Tibial artery (tissue), 4 donors: Measurements from ENCODE around the gene TTC38.
A peak's percentile ranks its signal among the peaks of the same experiment; 100 is the strongest.

Experiments
- DNase-seq, 2 donors: peaks; one replicate each; pipeline ENCODE4 v3.0.0-alpha.2; 2019
- H3K27ac ChIP-seq, 2 donors: fragments of 200-600 bp; sonication (generic) in 1 of 2; 1 replicate in 1 of 2; 2 replicates in 1 of 2; pipeline ENCODE4 v1.5.1; 2018 to 2019; ENCODE audit warnings: mild to moderate bottlenecking in 1 of 2
- H3K27me3 ChIP-seq, 2 donors: fragments of 200-600 bp; sonication (generic) in 1 of 2; one replicate each; pipeline versions ENCODE4 v1.5.1 to v1.6.0; 2016 to 2019
- H3K36me3 ChIP-seq, 3 donors: fragments of 200-600 bp; sonication (generic) in 2 of 3; one replicate each; pipeline ENCODE4 v1.5.1; 2016 to 2019; ENCODE audit warnings: mild to moderate bottlenecking in 2 of 3
- H3K4me1 ChIP-seq, 4 donors: fragments of 200-600 bp; sonication (generic) in 2 of 4; 1 replicate in 3 of 4; 2 replicates in 1 of 4; pipeline ENCODE4 v1.5.1; 2016 to 2019
- H3K4me3 ChIP-seq, 2 donors: fragments of 200-600 bp; sonication (generic) in 1 of 2; 1 replicate in 1 of 2; 2 replicates in 1 of 2; pipeline ENCODE4 v1.5.1; 2018 to 2019; ENCODE audit warnings: mild to moderate bottlenecking in 2 of 2
- H3K9me3 ChIP-seq, 3 donors: fragments of 200-600 bp; sonication (generic) in 1 of 3; one replicate each; pipeline ENCODE4 v1.5.1; 2016 to 2019
- intact Hi-C: fragments of 100-400 bp; cut with DNase I; formaldehyde crosslinking; loops from one replicate; pipeline ENCODE4 v1.15.0; 2023; ENCODE audit warnings: low total_unique reads
- TF ChIP-seq, protein P1 (sequence below), 2 experiments: fragments of 200-600 bp in 1 of 2; fragments of 450-650 bp in 1 of 2; IDR thresholded peaks; one replicate each; pipeline ENCODE4 v1.5.1; 2017 to 2019; ENCODE audit warnings: antibody characterized with exemption in 2 of 2, mild to moderate bottlenecking in 1 of 2, moderate library complexity in 1 of 2

The TTC38 gene

DNA sequence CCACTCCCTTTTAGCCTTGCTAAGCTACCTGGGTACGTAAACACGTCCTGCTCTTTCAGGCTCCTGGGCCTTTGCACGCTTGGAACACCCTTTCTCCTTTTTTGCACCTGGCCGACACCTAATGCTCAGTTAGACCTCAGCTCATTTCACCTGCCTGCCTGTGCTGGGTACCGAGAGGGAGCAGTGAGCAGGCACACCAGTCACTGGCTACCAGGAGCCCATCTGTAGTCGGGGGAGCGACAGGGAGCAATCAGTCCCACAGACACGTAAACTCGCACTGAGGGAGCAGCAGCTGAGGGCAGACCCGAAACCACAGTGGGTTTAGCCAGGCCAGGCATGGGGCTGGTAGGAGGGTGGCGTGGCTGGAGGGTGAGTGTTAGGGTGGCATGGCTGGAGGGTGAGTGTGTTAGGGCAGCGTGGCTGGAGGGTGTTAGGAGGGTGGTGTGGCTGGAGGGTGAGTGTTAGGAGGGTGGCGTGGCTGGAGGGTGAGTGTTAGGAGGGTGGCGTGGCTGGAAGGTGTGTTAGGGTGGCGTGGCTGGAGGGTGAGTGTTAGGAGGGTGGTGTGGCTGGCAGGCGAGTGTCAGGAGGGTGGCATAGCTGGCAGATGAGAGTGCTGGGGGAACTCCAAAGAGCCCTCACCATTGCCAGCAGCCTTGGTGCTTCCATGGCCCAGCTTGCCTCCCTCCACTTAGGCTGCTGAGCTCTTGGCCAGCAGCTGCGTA lies 22.5 kb downstream of the TTC38 start:
- H3K4me3 ChIP-seq: no peak overlapping the region
- H3K27ac ChIP-seq: no peak overlapping the region
- TF ChIP-seq, protein P1, sequence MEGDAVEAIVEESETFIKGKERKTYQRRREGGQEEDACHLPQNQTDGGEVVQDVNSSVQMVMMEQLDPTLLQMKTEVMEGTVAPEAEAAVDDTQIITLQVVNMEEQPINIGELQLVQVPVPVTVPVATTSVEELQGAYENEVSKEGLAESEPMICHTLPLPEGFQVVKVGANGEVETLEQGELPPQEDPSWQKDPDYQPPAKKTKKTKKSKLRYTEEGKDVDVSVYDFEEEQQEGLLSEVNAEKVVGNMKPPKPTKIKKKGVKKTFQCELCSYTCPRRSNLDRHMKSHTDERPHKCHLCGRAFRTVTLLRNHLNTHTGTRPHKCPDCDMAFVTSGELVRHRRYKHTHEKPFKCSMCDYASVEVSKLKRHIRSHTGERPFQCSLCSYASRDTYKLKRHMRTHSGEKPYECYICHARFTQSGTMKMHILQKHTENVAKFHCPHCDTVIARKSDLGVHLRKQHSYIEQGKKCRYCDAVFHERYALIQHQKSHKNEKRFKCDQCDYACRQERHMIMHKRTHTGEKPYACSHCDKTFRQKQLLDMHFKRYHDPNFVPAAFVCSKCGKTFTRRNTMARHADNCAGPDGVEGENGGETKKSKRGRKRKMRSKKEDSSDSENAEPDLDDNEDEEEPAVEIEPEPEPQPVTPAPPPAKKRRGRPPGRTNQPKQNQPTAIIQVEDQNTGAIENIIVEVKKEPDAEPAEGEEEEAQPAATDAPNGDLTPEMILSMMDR (IDR thresholded peaks at IDR 0.05): no peak
- DNase-seq: no peak
- intact Hi-C loops: no loop called here
- no peaks in the 10 kb centered on the region for H3K27me3 ChIP-seq
- H3K36me3 ChIP-seq: peaks cover 35 to 90% (median 66%) of the 10 kb centered on the region in 3 donors
- H3K9me3 ChIP-seq: peaks cover 0 to 7% (median 0%) of the 10 kb centered on the region in 3 donors
- no peaks in the 10 kb centered on the region for H3K4me1 ChIP-seq

DNA sequence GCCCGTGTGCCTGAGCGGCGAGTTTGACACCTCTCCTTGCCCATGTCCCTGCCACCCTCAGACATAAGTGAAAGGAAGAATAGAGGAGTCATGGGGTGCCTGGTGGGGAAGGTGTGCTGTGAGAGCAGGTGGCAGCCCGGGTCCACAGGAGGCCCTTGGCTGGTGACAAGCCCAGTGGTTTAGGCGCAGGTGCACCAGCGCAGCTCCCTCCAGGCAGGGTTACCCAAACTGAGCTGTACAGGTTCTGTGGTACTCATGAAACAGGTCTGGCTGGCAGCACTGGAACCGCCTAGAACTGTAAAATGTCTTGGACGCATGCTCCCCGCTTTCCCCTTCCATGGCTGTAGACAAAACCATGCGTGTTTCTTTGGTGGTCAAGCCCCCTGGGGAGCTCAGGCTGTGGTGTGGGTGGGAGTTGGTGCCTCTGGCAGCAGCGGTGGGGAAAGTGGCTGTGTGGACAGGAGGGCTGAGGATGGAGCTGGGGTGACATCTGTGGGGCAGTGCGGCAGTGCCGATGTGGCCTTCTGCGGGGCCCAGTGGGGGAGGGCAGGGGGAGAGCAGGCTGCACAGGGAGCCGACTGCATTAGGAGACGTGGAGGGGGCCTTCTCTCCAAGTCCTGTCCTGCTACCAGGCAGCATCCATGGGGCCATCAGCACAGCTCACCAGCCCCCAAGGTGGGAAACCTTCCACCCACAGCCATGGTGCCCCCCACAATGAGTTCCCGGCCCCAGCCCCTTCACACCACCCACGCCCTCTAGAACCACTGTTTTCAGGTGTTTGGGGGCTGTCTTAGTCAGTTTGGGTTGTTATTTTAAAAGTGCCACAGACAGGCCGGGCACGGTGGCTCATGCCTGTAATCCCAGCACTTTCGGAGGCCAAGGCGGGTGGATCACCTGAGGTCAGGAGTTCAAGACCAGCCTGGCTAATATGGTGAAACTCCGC lies 23.3 kb downstream of the TTC38 start:
- Histone ChIP-seq H3K27me3 (no peaks in the 10 kb centered on the region), H3K9me3 (peaks cover 0 to 7% (median 0%) of the 10 kb centered on the region in 3 donors), H3K4me3 (no peak overlapping the region), H3K27ac (no peak overlapping the region), H3K4me1 (peaks cover 0 to 7% (median 5%) of the 10 kb centered on the region in 4 donors), H3K36me3 (peaks cover 29 to 82% (median 65%) of the 10 kb centered on the region in 3 donors)
- DNase-seq: no peak
- intact Hi-C loops: no loop called here
- TF ChIP-seq, protein P1 (IDR thresholded peaks at IDR 0.05): no peak

DNA sequence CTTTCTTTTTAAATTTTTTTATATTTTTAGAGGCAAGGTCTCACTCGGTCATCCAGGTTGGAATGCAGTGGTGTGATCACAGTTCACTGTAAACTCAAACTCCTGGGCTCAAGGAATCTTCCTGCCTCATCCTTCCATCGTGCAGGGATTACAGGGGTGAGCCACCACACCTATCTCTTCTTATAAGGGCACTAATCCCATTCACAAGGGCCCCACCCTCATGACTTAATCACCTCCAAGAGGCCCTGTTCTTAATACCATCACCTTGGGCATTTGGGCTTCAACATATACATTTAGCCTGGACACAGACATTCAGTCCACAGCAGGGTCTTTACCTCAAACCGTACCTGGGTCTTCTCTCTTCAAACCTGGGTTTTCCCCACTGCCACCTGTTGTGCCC lies 24.4 kb downstream of the TTC38 start:
- intact Hi-C loops: no loop called here
- no peak overlapping the region for H3K4me3 ChIP-seq
- H3K4me1 ChIP-seq: peaks cover 0 to 14% (median 10%) of the 10 kb centered on the region in 4 donors
- no peak for DNase-seq
- H3K9me3 ChIP-seq: peaks cover 0 to 7% (median 0%) of the 10 kb centered on the region in 3 donors
- no peak overlapping the region for H3K27ac ChIP-seq
- peaks cover 28 to 71% (median 57%) of the 10 kb centered on the region in 3 donors for H3K36me3 ChIP-seq
- TF ChIP-seq, protein P1 (IDR thresholded peaks at IDR 0.05): no peak
- no peaks in the 10 kb centered on the region for H3K27me3 ChIP-seq

DNA sequence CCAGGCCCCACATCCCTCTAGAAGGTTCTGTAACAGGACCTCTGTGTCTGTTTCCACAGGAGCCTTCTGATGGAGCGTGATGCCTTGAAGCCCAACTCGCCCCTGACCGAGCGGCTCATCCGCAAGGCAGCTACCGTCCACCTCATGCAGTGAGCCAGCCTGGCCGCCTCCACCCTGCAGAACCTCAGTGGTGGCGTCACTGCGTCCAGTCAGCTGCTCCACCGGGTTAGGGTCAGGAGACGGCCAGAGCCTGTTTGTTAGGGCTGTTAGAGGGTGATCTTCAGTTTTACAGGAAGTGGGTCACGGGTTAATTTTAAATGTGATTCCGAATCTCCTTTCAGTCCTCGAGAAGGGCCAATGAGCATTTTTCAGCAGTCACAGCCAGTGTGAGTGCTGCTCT lies 24.9 kb downstream of the TTC38 start:
- peaks cover 0 to 18% (median 14%) of the 10 kb centered on the region in 4 donors for H3K4me1 ChIP-seq
- no peaks in the 10 kb centered on the region for H3K27me3 ChIP-seq
- no peak overlapping the region for H3K4me3 ChIP-seq
- DNase-seq: peak in 1 of 2 donors; percentile 47
- peaks cover 28 to 66% (median 51%) of the 10 kb centered on the region in 3 donors for H3K36me3 ChIP-seq
- intact Hi-C loops: no loop called here
- TF ChIP-seq, protein P1 (IDR thresholded peaks at IDR 0.05): no peak
- H3K27ac ChIP-seq: no peak overlapping the region
- H3K9me3 ChIP-seq: peaks cover 0 to 7% (median 0%) of the 10 kb centered on the region in 3 donors

DNA sequence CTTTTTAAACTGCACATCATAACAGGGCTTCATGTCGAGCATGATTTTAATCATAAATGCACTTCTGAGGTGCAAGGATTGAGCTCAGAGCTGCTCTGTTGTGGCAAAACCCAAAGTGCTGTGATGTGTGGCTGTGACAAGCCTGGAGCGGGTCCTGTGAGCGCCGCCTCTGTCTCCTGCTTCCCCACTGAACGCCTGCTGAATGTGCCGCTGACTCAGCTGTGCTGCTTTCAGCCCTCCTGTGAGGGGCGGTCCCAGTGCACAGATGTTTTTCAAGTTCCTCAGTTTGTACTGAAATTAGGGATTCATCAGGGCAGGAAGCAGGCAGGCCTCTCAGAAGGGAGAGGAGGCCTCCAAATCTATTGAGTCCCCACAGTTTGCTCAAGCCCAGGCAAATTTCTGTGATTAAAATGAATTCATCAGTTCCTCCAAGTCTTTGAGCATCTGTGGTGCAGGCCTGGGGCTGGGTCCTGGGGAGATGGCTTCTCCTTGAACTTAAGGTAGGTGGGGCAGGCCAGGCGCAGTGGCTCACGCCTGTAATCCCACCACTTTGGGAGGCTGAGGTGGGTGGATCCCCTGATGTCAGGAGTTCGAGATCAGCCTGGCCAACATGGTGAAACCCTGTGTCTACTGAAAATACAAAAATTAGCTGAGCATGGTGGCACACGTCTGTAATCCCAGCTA lies 25.9 kb downstream of the TTC38 start:
- TF ChIP-seq, protein P1 (IDR thresholded peaks at IDR 0.05): no peak
- no peak overlapping the region for H3K27ac ChIP-seq
- peaks cover 0 to 7% (median 0%) of the 10 kb centered on the region in 3 donors for H3K9me3 ChIP-seq
- intact Hi-C loops: no loop called here
- DNase-seq: peak; percentile 60 to 80
- no peaks in the 10 kb centered on the region for H3K27me3 ChIP-seq
- no peak overlapping the region for H3K4me3 ChIP-seq
- peaks cover 0 to 18% (median 14%) of the 10 kb centered on the region in 4 donors for H3K4me1 ChIP-seq
- H3K36me3 ChIP-seq: peaks cover 25 to 56% (median 41%) of the 10 kb centered on the region in 3 donors
